ENCODE results near the gene DSG4. TPM values are rescaled to one million over a fixed set of nuclear protein-coding genes. Genes with fewer than 3 reads are reported as not detected.

The DSG4 gene
- total RNA-seq, 3 donors from 2014 or later = 0.24 to 0.26 TPM; not detected in 1

DNA sequence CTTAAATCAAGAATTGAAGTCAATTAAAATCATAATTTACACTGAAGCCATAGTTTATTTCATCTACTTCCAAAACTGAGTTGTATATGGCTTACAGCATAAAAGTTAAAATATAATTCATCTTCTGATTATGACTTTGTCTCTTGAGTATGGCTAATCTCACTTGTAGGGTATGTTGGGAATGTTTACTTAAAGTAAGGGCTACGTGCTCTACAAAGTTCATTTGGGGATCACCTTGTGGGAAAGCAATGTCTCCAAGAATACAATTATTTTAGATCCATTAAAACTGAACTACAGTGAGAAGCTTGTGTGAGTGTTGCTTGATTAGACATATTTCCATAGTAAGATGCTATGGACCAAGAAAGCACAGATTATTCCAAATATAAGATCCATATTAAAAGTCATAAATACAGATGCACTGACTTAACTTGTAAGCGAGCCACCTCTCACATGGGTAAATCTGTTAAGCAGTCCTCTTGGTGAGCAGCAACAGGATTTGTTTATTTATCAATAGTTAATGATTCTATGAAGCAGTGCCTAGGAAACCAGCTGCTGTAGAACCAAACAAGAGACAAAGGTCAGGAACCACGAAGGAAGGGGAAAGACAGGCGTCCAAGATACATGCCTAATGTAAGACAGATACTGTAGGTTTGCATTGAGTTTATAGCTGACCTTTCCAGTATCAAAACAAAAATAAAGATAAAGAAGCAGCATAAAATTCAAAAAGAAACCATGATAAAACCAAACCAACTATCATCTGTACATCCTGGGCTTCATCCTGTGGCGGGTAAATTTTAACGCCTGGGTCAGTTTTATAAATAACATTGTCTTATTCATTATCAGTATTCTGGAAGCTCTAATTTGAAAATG is 24.8 kb downstream of the DSG4 start:
- no peaks in the 10 kb centered on the region for H3K36me3 ChIP-seq (ENCODE audit: low read depth)
- H3K4me1 ChIP-seq (ENCODE audit: low read depth) = peaks cover 5% of the 10 kb centered on the region
- ATAC-seq = peak; percentile 52
- DNase-seq = peak in 1 of 3 donors; percentile 32
- intact Hi-C loops (cut with DNase I, micrococcal nuclease) = no loop called here
- TF ChIP-seq, protein P1, sequence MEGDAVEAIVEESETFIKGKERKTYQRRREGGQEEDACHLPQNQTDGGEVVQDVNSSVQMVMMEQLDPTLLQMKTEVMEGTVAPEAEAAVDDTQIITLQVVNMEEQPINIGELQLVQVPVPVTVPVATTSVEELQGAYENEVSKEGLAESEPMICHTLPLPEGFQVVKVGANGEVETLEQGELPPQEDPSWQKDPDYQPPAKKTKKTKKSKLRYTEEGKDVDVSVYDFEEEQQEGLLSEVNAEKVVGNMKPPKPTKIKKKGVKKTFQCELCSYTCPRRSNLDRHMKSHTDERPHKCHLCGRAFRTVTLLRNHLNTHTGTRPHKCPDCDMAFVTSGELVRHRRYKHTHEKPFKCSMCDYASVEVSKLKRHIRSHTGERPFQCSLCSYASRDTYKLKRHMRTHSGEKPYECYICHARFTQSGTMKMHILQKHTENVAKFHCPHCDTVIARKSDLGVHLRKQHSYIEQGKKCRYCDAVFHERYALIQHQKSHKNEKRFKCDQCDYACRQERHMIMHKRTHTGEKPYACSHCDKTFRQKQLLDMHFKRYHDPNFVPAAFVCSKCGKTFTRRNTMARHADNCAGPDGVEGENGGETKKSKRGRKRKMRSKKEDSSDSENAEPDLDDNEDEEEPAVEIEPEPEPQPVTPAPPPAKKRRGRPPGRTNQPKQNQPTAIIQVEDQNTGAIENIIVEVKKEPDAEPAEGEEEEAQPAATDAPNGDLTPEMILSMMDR (IDR thresholded peaks at IDR 0.05) = no peak
- H3K9me3 ChIP-seq = no peaks in the 10 kb centered on the region
- H3K4me3 ChIP-seq = no peak overlapping the region

DNA sequence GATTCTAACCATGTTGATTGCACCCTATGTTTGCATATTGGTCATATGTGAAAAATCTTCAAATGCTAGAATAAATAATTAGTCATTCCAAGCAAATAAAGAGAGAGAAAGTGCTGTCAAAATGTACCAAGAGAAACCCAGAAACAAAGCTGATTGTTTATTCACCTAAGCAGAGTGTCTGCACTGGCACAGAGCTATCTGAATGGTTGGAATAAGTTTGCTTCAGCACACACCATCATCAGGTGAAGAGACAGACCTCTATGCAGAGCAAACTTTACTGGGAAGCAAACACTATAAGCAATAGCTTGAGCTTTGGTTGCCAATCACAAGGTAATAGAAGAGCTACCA is 25.4 kb downstream of the DSG4 start:
- no peak for DNase-seq
- no peak for ATAC-seq
- no peaks in the 10 kb centered on the region for H3K9me3 ChIP-seq
- TF ChIP-seq, protein P1 (IDR thresholded peaks at IDR 0.05) = no peak
- no peaks in the 10 kb centered on the region for H3K36me3 ChIP-seq (ENCODE audit: low read depth)
- H3K4me3 ChIP-seq = no peak overlapping the region
- intact Hi-C loops (cut with DNase I, micrococcal nuclease) = no loop called here
- peaks cover 5% of the 10 kb centered on the region for H3K4me1 ChIP-seq (ENCODE audit: low read depth)

DNA sequence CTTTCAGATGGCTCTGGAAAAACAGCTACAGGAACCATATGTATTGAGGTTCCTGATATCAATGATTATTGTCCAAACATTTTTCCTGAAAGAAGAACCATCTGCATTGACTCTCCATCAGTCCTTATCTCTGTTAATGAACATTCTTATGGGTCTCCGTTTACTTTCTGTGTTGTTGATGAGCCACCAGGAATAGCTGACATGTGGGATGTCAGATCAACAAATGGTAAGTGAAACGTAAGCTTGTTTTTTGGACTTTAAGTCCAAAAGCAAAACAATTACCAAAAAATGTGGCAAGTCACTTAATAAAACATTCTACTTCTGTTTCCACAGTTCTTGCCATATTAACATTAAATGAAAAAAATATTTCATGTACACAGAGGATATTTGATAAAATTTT is 26.8 kb downstream of the DSG4 start:
- intact Hi-C loops (cut with DNase I, micrococcal nuclease) = no loop called here
- no peak overlapping the region for H3K4me3 ChIP-seq
- H3K4me1 ChIP-seq (ENCODE audit: low read depth) = peaks cover 2% of the 10 kb centered on the region
- ATAC-seq = no peak
- TF ChIP-seq, protein P1 (IDR thresholded peaks at IDR 0.05) = no peak
- no peak for DNase-seq
- H3K9me3 ChIP-seq = no peaks in the 10 kb centered on the region
- no peaks in the 10 kb centered on the region for H3K36me3 ChIP-seq (ENCODE audit: low read depth)

DNA sequence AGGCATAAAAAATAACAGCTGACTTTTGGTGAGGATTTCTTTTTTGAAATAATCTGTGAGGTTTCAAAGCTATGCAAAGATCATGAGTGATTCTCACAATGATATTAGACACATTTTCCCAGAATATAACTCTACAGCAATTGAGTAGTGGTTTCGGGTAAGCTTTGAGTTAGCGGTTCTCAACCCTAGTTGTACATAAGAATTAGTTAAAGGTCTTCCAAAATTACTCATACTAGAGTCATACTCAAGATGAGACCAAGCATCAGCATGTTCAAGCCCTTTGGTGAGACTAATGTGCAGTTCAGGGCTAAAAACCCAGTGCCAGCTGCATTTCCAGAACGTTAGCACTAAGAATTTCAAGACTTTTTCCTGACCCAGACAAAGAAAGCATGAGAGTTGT is 31.1 kb downstream of the DSG4 start:
- TF ChIP-seq, protein P1 (IDR thresholded peaks at IDR 0.05) = no peak
- intact Hi-C loops (cut with DNase I, micrococcal nuclease) = no loop called here
- Histone ChIP-seq H3K9me3 (no peaks in the 10 kb centered on the region), H3K4me3 (no peak overlapping the region), H3K36me3 (ENCODE audit: low read depth) (no peaks in the 10 kb centered on the region), H3K4me1 (ENCODE audit: low read depth) (no peaks in the 10 kb centered on the region)
- ATAC-seq (no peak), DNase-seq (no peak)

DNA sequence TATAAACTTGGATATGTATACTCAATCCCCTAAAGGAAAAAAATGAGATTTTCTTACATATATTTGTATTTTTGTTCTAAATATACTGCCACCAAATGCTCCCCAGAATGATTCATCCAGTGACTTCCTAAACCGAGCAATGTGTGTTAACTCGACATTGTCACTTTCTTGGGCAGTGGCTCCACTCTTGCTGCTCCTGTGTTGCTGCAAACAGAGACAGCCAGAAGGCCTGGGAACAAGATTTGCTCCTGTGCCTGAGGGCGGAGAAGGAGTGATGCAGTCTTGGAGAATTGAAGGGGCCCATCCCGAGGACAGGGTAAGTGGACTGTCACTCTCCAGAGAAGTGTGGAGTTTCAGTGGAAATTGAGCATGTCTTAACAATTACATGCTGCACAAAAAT is 32.7 kb downstream of the DSG4 start:
- ATAC-seq = no peak
- TF ChIP-seq, protein P1 (IDR thresholded peaks at IDR 0.05) = no peak
- H3K4me3 ChIP-seq = no peak overlapping the region
- H3K4me1 ChIP-seq (ENCODE audit: low read depth) = no peaks in the 10 kb centered on the region
- no peaks in the 10 kb centered on the region for H3K9me3 ChIP-seq
- no peaks in the 10 kb centered on the region for H3K36me3 ChIP-seq (ENCODE audit: low read depth)
- intact Hi-C loops (cut with DNase I, micrococcal nuclease) = no loop called here
- DNase-seq = no peak
